Measurements from ENCODE around the gene HAPSTR1. TPM values are rescaled to one million over a fixed set of nuclear protein-coding genes. Genes with fewer than 3 reads are reported as not detected.

Gene HAPSTR1
- polyA plus RNA-seq, 2 of the 4 experiments (the other 2 are of a cell fraction) = 22.4 to 36.9 TPM

DNA sequence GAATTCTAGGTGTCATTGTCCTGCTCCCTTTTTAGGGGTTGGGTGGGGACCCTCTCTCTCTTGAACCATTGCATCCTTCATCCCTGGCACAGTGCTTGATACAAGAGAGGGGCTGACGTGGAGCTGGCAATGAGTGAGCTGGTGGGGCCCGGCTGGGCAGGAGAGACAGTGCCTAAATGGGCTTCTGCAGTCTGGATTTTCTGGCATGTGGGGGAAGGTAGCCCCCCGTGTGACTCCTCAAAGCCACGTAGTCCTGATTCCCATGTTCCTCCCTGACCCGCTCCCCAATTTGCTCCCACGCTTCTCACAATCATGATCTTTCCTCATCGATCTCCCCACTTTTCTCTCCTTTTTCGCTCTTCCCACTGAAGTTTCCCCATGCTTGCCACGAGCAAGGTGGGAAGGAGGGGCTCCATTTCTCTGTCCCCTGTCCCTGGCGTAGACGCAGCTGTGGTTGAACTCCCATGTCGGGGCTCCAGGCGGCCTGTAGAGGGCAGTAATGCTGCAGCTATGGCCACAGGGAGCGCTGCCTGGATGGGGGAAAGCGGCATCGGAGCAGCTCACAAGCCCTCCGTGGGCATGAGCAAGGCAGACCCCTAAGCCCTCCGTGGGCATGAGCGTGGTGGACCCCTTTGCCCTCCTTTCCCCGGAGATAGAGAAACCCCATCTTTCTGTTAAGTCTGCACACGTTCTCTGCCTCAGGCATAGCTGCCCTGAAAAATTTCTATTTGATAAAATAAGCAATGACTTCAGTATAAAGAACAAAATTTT lies 47.5 kb downstream of the HAPSTR1 start (continued):
- TF ChIP-seq, protein P1, sequence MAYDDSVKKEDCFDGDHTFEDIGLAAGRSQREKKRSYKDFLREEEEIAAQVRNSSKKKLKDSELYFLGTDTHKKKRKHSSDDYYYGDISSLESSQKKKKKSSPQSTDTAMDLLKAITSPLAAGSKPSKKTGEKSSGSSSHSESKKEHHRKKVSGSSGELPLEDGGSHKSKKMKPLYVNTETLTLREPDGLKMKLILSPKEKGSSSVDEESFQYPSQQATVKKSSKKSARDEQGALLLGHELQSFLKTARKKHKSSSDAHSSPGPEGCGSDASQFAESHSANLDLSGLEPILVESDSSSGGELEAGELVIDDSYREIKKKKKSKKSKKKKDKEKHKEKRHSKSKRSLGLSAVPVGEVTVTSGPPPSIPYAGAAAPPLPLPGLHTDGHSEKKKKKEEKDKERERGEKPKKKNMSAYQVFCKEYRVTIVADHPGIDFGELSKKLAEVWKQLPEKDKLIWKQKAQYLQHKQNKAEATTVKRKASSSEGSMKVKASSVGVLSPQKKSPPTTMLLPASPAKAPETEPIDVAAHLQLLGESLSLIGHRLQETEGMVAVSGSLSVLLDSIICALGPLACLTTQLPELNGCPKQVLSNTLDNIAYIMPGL (CRISPR knock-in tag; IDR thresholded peaks at IDR 0.05; ENCODE audit: borderline replicate concordance) = no peak
- no peak for TF ChIP-seq HOXB13 (CRISPR knock-in tag; IDR thresholded peaks at IDR 0.05; ENCODE audit: low read depth)
- no peak for TF ChIP-seq CBX8 (IDR thresholded peaks at IDR 0.05)
- TF ChIP-seq FOSB (CRISPR knock-in tag; IDR thresholded peaks at IDR 0.05) = no peak

DNA sequence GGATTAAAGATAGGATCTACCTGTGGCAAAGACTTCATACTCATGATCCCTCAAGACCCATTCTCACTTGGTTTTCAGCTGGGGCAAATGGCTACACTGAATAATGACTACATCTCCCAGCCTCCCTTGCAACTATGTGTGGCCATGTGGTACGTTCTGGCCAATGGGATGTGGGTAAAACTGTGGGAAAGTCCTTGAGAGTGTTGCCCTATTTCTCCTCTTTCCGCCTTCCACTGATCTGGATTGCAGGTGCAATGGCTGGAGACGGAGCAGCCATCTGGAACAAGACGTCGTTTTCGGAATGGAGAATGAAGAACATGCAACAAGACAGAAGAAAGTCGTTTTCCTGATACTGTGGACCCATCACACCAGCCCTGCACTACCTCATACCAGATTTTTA lies 48.5 kb downstream of the HAPSTR1 start:
- H3K27ac ChIP-seq = no peak overlapping the region
- ATAC-seq = peak; percentile 79 to 87
- no peak overlapping the region for H3K4me2 ChIP-seq
- ChIA-PET CTCF (interaction anchor here (0.7 to 3.5 kb wide), 10 partner anchors 10 to 1370 kb away, joined by 3 to 41 read pairs (median 4); partner anchors contain the start of gene GRIN2A), POLR2A (no interaction called here)
- no peaks in the 10 kb centered on the region for H3K9me3 ChIP-seq
- 77% methylated on average over 7 of the region's 7 CpGs for WGBS (ENCODE audit: missing lambda C conversion rate)
- peak in 1 of 2 experiments; percentile 70 for DNase-seq (ENCODE audit: low read depth in 1 of 2, low spot score in 1 of 2)
- no peak for TF ChIP-seq NPAS2 (CRISPR knock-in tag; IDR thresholded peaks at IDR 0.05; ENCODE audit: borderline replicate concordance)
- TF ChIP-seq, protein P2, sequence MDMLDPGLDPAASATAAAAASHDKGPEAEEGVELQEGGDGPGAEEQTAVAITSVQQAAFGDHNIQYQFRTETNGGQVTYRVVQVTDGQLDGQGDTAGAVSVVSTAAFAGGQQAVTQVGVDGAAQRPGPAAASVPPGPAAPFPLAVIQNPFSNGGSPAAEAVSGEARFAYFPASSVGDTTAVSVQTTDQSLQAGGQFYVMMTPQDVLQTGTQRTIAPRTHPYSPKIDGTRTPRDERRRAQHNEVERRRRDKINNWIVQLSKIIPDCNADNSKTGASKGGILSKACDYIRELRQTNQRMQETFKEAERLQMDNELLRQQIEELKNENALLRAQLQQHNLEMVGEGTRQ (IDR thresholded peaks at IDR 0.05) = peak; percentile 87
- H3K4me1 ChIP-seq = peaks cover 4% of the 10 kb centered on the region; the same call in 1 of the 3 replicates
- peak; percentile 28 for FAIRE-seq
- no peak overlapping the region for H3K4me3 ChIP-seq

Other genes starting within 250 kb of the HAPSTR1 start
- gene CARHSP1, start 222.6 kb upstream of the HAPSTR1 start, polyA plus RNA-seq (2011; rRNA removed) = 47.8 and 53.9 TPM in 2 replicates
- 137 to 173 TPM (median 172 TPM) in 3 replicates for gene CARHSP1, start 222.6 kb upstream of the HAPSTR1 start, polyA plus RNA-seq (2017; fragmentation: RNase III; extraction: RNeasy Plus Mini Kit Qiagen cat#74134 plus additional on column Dnase treatment)
- not detected in 2 replicates for gene LITAFD, start 209.3 kb upstream of the HAPSTR1 start, polyA plus RNA-seq (2011; rRNA removed)
- gene LITAFD, start 209.3 kb upstream of the HAPSTR1 start, polyA plus RNA-seq (2017; fragmentation: RNase III; extraction: RNeasy Plus Mini Kit Qiagen cat#74134 plus additional on column Dnase treatment) = not detected in 3 replicates
- 39.6 and 78.6 TPM in 2 replicates for gene USP7, start 127.7 kb upstream of the HAPSTR1 start, polyA plus RNA-seq (2011; rRNA removed)
- gene USP7, start 127.7 kb upstream of the HAPSTR1 start, polyA plus RNA-seq (2017; fragmentation: RNase III; extraction: RNeasy Plus Mini Kit Qiagen cat#74134 plus additional on column Dnase treatment) = 65.7 to 66.6 TPM (median 65.9 TPM) in 3 replicates

Measured in A549 (cell line).